Stromal cell of bone marrow (primary cell): ENCODE data around the gene FZD7.

Experiments used
- DNase-seq: peaks from one replicate; pipeline ENCODE4 v3.0.0-alpha.2; 2012; ENCODE audit warnings: low read depth

The FZD7 gene

DNA sequence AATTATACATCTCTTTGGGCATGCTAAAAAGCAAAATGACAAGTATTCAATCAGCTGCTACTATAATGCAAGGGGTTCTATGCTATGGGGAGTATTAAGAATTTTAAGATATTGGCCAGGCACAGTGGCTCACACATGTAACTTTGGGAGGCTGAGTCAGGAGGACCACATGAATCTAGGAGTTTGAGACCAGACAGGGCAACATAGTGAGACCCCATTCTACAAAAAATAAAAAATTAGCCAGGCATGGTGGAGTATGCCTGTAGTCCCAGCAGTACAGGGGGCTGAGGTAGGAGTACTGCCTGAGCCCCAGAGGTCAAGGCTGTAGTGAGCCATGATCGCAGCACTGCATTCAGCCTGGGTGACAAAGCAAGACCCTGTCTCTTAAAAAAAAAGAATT lies 33.9 kb downstream of the FZD7 start:
- DNase-seq = no peak

- DNase-seq = no peak
These were observed 35.8 kb downstream of the FZD7 start for GRCh38 chr2:202069170-202070067.

GRCh38 chr2:202071107-202071506 lies 37.5 kb downstream of the FZD7 start:
- DNase-seq = no peak

DNA sequence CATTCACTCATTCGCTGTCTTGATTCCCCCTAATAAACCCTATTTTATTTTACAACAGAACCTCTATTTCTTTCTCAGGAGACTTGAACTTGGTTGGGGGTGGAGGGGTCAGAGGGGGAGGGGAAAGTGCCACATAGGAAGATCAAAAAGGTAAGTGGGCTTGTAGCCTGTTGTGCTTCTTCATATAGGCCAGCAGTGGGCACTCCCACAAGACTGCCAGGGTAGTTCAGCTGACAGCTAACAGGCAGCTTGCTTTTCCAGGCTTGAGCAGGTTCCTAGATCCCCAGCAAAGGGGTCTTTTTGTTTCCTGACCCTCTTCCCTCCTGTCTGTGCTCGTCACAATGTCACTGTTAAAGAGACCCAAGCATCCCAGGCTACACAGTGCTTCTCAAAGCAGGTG lies 38.6 kb downstream of the FZD7 start:
- DNase-seq = no peak

- DNase-seq = no peak
These were observed 39.2 kb downstream of the FZD7 start, which contains the start of gene KIAA2012 for GRCh38 chr2:202072737-202073401. Gene KIAA2012 (plus strand): TSS chr2:202073255. CDS start chr2:202073628, 373 bp downstream.

DNA sequence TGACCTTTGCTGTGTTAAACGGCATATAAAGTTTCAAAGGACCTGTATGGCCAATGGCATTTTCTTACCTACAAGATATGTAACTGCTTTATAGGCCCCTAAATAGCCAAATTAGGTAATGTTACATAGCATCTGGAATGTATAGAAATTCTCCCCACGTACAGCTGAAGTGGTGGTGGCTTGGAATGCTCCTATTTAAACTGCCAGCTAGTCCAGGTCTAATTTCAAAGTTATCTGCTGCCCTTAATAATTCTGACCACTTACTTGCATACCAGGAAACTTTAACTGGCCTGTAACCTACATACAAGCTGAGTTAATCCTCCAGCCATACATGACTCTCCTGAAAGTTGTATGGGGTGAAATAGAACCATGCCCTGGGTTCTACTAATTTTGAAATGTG lies 40.7 kb downstream of the FZD7 start:
- DNase-seq = no peak

GRCh38 chr2:202079310-202079709 lies 45.7 kb downstream of the FZD7 start:
- no peak for DNase-seq

DNA sequence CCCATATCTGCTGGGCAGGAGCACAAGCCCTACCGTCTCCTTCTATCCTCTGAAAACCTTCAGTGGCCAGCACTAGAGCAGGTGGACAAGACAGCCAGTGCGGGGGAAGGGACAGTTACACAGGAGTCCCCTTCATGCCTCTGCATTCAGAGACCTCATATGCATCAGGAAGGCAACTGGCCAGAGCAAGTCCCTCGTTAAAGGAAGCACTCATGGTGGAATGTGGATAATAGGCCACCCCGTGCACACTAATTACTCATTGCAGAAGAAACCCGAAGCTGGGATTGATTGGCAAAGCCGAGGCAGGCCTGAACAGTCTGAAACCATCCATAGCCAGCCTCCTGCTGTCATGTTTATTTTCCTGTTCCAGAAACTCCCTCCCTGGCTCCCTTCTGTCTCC lies 50.6 kb downstream of the FZD7 start:
- no peak for DNase-seq
